HG03139 (cell line): Measurements from ENCODE around the gene TTC21A.

Experiments used
- ATAC-seq: cut with Tn5 transposase; IDR thresholded peaks from one replicate; pipeline ENCODE4 v1.9.1; 2021; ENCODE audit not compliant: unreplicated experiment

The TTC21A gene

DNA sequence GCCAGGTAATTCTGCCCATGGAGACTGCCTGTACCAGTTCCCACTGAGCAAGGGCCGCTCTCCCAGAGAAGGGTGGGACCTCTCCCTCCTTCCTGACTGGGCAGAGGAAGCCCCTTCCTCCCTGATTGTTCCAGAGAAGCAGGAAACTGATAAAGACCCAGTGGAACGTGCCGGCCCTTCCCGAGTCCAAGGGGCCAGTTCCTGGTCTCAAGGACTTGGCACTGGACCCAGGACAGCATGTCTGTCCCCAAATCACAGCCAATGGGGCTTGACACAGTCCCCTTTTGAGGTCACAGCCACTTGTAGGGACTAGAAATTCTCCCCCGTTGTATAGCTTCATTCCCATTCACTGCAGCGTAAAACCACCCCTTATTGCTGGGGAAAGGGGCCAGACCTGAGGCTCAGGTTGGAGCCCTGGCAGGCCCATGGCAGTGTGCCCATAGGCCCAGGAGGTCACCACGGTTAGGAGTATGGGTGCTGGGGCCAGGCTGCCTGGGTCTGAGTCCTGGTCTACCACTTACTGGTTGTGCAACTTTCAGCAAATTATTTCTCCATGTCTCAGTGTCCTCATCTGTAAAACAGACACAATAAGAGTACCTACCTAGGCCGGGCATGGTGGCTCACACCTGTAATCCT, 27.8 kb downstream of the TTC21A start:
- no peak for ATAC-seq

DNA sequence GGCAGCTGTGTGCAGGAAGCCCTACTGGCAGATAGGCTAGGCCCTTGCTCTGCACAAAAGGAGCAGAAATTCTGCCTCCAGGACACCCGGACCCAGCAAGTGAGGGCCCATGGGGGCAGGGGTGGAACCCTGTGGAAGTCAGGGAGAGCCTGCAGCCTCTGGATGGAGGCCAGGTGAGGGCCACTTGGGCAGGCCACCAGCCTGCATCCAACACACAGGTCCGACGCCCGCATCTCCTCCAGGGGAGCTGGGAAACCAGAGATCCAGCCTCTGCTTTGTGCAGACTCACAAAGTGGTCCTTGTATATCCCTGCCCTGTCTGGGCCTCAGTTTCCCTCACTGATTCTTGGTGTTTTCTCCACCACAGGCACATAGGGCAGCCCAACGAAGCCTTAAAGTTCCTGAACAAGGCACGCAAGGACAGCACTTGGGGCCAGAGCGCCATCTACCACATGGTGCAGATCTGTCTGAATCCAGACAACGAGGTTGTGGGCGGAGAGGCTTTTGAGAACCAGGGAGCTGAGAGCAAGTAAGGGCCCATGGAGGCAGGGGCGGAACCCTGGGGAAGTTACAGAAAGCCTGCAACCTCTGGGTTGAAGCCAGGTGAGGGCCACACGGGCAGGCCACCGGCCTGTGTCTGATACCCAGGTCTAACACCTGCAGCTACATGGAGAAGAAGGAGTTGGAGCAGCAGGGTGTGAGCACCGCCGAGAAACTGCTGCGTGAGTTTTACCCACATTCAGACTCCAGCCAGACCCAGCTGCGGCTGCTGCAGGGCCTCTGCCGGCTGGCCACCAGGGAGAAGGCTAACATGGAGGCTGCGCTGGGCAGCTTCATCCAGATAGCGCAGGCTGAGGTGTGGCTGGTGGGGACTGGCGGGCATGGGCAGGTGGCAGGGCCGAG, 29.3 kb downstream of the TTC21A start:
- no peak for ATAC-seq

DNA sequence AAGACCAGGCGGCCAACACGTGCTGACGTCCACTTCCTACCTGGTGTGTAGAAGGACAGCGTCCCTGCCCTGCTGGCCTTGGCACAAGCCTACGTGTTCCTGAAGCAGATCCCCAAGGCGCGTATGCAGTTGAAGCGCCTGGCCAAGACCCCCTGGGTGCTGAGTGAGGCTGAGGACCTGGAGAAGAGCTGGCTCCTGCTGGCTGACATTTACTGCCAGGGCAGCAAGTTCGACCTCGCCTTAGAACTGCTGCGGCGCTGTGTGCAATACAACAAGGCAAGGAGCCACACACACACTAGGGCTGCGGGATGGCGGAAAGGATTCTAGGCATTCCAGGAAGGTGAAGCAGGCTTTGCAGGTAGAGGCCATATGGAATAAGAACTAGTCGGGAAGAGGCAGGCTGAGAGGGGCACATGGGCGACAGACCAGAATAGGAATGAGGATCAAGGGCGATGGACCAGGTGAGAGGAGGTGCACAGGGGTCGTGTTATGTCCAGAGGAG, 30.0 kb downstream of the TTC21A start:
- ATAC-seq = no peak

DNA sequence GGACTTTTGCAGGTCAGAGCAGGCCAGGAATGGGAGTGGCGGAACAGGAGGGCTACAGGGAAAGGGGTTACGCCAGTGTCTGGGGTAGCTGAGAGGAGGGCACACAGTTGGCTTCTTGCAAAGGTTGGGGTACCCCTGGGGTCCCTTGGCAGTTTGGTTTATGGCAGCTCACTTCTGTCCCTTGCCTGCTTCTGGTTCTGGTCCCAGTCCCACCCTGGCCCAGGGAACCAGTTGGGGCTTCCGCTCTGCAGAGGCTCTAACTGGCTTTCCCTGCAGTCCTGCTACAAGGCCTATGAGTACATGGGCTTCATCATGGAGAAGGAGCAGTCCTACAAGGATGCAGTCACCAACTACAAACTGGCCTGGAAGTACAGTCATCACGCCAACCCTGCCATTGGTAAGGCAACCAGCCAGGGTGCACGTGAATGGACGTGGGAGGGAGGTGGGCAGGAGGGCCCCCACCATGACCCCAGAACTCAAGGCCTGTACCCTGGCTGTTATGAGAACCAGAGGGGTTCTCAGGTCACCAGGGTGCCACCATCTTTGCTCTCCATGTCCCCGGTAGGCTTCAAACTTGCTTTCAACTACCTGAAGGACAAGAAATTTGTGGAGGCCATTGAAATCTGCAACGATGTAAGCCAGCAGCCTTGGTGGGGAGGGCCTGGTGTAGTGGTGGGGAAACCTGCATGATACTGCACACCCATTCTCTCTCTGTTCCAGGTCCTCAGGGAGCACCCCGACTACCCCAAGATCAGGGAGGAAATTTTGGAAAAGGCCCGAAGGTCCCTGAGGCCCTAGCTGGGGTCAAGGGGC, 30.7 kb downstream of the TTC21A start:
- no peak for ATAC-seq

DNA sequence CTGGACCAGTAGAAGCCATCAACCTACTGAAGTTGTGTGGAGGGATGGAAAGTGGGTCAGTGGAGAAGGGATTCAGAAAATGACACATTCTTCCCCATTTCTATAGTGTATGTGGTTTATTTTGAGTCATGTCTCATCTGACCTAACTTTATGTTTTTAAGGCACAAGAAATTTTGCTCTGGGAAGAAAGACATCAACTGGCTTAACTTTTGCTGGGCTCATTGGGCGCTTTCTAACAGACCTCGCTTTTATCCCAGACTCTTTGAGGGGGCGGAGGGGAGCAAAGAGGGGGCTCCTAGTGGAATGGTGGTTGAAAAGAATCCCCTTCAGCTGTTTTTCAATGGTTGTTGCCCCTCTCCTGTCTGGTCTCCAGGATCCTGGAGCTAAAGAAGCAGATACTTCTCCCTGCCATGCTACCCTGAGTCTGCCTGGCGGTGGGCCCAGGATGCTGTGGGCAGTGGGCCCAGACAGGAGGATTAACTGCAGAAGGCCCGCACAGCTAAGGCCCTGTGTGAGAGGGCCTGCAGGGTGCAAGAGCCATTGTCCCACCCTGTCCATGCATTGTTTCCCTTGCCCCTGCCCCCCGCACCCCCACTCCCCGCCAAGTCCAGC, 31.4 kb downstream of the TTC21A start:
- no peak for ATAC-seq

DNA sequence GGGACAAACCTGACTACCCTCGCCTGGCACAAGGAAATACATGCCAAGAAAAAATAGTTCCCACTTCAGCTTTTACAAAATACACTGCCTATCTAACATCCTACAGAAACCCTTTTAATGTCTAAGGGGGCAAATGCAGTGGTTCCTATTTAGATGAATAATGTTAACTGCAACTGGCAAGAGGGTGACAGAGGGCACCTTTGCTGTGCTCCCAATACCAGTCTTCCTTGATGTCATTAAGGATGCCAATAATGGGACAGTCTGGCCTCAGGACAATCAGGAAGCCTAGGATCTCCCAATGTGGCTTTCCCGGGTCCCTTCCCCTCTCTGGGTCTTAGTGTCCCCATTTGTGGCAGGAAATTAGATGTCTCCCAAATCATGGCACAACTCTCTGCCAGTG, 32.0 kb downstream of the TTC21A start:
- no peak for ATAC-seq

DNA sequence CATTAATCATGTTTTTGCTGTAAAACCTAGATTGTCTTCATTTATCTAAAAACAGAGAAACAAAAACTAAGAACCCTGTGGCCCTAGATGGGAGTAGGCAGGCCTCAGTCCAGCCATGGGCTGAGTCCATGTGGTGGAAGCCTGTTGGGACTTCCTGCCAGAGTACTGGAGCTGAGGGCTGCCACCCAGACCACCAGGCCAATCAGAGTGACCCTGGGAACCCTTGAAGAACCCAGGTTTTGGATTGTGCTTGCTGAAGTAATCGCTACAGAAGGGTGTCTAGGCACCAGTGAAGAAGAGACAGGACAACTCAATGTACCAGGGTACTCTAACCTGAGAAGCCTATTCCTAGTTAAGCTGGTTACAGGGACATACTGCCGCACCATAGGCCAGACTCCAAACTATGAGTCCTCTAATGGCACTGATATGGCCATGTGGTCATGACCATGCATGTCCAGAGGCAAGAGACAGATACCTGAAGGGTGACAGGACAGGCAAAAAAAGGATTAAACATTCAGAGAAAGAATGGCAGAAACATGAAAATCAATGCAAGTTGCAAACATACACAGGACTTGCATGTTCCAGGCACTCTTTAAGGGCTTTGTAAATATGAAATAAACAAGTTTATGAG, 33.0 kb downstream of the TTC21A start:
- ATAC-seq = no peak

DNA sequence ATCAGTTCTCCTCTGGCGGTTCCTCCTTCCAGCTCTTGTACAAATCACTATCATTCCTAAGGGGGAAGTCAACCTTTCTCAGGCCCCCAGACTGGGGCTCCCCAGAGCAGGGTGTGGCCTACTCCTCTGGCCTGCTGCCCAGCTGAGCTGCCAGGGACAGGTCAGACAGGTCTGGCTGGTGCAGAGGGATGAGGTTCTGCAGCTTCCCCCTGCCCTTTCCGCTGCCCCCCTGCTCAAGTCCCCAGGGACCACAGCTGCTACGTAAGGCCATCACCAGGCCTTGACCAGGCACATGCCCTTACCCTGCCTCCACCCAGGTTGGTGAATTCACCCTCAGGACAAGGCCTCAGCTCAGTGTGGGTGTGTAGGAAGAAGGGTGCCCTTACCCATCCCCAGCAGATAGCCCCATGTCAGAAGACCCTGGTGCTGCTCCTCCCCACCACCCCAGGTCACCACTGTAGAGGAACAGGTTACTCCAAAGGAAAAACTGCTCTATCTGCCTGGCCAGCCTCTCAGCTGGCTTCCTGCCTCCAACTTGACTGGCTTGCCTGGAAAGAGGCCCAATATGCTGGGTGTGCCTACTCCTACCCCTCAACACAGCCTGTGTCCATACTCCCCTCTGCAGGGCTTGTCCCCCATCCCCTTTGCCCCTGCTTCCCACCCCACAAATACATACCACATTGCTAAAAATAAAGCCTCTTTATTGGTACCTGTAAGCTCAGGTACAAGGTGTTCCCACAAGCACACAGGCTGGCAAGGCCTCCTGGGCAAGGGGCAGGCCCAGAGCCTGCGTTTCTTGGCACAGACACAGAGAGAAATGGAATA, 33.9 kb downstream of the TTC21A start:
- no peak for ATAC-seq

DNA sequence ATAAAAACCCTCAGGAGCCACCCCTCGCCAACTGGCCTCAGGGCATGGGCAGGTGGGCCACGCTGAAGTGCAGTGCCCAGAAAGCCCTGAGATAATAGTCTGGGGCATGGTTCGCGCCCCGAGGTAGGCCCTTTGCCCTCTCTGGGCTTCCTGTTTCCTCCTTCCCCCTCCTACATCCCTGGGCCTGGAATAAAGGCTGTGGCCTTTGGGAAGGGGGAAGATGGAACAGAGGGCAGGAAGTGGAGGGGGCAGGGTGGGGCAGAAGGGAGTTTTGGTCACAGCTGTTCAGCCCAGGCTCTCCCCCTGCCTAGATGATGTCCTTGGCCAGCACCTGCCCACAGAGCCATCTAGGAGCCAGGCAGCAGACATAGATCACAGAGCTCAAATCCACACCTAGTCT, 34.6 kb downstream of the TTC21A start:
- ATAC-seq = no peak

DNA sequence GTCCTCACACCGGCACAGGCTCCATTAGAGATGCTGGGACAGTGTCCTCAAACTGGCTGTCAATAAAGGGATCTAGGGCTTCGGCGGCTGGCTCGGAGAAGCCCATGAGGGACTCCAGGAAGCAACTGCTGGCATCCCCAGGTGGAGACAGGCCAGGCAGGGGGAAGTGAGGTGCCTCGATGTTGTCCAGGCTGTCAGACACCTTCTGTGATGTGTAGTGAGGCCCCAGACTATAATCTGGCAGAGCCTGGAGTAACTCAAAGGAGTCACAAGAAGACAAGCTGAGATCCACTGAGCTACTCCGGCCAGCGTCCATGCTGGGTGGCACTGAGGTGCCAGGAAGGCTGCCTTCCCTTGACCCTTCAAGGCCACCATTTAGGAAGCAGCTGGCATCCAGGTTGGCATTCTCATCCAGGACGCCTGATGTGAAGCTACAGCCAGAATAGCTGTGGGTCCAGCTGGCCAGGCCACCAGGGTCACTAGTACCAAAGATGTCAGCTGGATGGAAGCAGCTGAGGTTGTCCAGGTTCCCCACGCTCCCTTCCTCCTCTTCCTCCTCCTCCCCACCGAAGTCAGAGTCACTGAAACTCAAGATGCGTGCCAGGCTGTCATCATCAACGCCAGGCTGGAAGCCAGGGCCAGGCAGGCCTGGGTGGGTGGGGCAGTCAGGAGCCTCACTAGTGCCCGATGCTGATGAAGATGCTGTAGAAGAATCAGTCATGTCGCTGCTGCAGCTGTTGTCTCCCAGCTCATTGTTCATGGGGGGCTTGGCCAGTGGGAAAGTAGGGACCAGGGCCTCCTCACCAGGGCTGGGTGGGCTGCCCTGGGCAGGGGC, 35.8 kb downstream of the TTC21A start:
- ATAC-seq = no peak

DNA sequence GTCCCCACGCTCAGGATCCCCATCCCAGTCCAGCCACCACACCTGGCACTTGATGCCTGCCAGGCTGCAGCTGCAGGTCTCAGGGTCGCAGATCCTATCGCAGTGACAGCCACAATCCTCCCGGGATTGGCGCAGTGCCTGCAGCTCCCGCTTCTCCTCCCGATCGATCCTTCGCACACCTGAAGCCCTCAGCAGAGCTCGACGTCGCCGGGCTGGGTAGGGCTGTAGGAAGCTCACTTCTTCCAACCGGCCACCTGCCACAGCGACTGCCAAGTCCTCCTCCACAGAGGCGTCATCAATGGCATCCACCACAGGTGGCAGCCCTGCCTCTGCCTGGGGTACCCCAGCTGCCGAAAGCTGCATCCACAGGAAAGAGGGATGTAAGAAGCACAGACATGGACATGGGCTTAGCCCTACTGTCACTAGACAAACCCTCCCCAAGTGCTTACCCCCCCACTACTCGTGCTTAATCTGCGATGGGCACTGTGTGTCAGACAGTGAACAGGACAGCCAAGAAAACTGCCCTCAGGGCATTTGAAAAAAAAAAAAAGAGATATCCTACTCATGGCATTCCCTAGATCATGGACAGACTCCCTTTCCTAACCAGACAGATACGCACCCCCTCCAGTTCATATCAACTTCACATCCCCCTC, 36.7 kb downstream of the TTC21A start:
- ATAC-seq = no peak

DNA sequence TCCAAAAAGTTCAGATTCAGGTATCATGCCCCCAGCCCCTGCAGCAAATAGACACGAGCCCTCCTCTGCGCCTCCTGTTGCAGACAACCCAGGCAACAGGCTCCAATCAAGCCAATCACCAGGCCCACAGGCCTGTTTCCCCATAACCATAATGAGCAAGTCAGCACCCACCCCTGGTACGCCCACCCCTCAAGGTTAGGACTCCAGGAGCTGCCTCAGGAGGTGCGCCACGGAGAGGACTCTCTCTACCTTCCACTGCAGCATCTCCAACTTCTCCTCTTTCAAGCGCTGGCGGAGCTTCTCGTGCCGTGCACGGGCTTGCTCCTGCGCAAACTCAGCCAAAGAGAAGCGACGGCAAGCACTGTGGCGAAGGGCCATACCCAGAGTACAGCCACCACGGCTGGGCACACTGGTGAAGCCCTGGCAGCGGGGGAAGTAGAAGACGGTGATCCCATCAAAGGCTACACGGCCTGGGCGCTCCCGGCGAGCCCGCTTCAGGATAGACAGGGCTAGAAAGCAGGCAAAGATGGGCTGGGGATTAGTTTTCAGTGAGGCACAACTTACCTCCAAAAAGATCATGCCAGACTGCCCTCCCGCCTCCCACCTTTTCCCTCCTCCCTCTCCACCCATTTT, 37.4 kb downstream of the TTC21A start:
- ATAC-seq = no peak

DNA sequence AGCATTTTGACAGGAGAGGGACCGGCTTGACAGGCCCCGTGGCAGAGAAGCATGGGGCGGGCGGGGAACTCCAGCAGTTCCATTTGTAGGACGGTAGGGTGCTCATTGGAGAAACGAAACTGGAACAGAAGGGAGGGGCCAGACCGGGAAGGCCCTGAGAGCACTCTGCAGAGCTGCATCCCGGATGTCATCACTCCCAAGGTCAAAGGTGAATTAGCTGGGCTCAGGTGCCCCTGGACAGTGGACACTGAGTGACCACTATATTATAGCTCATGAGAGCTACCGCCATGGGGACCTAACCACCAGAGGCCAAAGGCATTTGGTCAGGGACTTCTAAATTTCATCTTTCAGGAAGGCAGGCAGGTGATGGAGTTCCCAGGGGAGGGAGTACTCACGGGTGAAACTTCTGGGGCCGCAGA, 38.6 kb downstream of the TTC21A start:
- ATAC-seq = no peak

DNA sequence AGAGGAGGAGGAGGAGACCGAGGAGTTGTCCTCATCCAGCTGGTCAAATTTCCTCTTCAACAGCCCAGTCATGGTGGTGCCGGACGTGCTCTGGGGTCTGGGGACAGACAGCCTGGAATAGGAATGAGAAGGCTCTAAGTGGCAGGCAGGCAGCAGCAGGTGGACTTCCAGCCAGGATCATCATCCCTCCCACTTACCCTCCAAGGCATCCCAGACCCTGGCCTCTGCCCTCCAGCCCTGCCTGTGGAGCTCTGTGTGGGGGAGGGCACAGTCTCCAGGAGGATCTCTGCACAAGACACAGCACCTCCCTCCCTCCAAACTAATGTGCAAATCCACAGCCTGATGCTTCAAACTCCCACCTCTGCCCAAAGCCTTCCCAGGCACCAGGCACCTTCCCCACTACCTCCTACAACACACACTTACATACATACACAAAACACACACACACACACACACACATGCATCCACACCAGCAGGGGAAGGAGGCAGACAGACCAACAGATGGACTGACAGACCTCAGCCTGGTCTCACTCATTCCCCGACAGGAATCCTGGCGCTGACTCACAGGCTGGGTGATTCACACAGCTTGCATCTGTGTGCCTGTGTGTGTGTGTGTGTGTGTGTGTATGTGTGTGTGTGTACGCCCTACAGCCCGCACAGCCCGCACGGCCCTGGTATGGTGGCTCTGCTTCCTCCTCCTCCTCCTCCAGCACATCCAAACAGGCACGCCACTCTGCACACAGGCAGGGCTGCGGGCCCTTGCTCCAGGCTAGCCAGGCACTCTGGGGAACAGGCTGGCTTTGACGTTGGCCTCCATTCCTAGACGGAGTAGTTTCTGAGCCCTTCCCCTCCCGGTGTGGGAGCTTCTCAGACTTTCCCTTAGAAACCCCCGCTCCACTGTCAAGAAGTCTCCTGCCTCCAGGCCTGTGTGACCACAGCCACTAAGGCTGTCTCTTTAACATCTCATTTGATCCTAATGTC, 39.4 kb downstream of the TTC21A start:
- ATAC-seq = no peak

DNA sequence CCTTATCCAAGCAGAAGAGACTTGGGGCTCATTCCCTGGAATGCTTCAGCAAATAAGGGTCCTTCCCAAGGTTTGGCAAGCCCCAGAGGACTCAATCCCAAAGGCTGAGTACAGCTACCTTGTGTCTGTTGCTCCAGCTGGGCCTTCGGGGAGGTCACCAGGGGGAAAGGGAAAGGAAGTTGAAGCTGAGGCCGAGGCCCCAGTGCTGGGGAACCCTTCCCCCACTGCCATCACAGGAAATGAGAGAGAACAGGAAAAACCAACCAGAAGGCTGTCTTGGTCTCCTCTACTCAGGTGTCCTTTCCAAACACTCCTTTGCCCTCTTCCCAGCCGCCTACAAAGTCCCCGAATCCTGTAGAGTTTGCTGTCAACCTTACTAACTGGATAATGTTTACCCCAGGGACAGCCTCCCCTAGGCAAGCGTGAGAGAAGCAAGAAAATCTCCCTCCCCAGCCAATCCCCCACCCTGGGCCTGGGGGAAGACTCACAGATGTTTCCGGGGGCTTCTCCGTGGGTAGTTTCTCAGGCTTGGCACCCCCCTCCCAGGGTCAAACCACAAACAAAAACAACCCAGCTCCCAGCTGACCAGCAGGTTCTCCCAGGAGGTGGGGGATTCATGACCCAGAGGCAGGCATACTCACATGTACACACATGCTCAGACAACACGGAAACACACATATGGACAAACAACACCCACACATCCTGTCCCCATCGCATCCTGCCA, 40.4 kb downstream of the TTC21A start:
- peak; percentile 28 for ATAC-seq

DNA sequence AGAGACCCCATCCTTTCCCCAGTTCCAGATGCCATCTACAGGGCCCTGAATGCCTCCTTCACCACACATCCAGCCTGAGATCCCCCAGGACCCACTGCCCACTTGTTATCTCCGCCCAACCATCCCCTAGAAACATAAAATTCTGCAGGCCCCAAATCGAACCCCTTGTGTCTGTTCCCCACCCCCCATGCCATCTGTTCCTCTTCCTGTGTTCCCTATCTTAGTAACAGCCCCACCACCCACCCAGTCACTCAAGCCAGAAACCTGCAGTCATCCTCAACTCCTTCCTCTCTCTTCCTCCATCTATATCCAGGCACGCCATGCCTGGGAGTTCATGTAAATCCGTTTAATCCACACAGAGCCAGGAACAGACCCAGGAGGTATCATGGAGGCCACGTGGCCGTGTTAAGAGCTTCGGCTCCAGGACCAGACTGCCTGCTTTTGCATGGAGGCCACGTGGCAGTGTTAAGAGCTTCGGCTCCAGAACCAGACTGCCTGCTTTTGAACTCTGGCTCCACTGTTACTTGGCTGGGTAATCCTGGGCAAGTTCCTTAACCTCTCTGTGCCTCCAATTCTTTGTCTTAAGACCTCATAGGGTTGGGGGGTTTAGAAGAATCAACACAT, 41.1 kb downstream of the TTC21A start:
- no peak for ATAC-seq
